Trophoblast cell (in vitro differentiated cells and primary cell): ENCODE measurements around the gene OLIG1. TPM values are rescaled to one million over a fixed set of nuclear protein-coding genes. Genes with fewer than 3 reads are reported as not detected.

Source experiments
- DNase-seq, 2 donors: peaks; one replicate each; pipeline ENCODE4 v3.0.0-alpha.2; 2016
- H2AFZ ChIP-seq: 2 replicates; pipeline ENCODE4 v1.6.1; 2013; ENCODE audit warnings: low read length, moderate library complexity, mild to moderate bottlenecking; ENCODE audit not compliant: insufficient read depth, poor library complexity
- H2AK5ac ChIP-seq: 2 replicates; pipeline ENCODE4 v1.6.1; 2013; ENCODE audit warnings: mild to moderate bottlenecking, low read length
- H2BK120ac ChIP-seq: 2 replicates; pipeline ENCODE4 v1.6.1; 2013; ENCODE audit warnings: low read length, mild to moderate bottlenecking, moderate library complexity; ENCODE audit not compliant: insufficient read depth, poor library complexity
- H2BK12ac ChIP-seq: 2 replicates; pipeline ENCODE4 v1.6.1; 2013; ENCODE audit warnings: mild to moderate bottlenecking, low read length, moderate library complexity
- H2BK5ac ChIP-seq: 2 replicates; pipeline ENCODE4 v1.6.1; 2013; ENCODE audit warnings: low read length, low read depth, moderate library complexity, mild to moderate bottlenecking; ENCODE audit not compliant: poor library complexity
- H3K14ac ChIP-seq: 2 replicates; pipeline ENCODE4 v1.6.1; 2013; ENCODE audit warnings: mild to moderate bottlenecking, low read length
- H3K18ac ChIP-seq: 2 replicates; pipeline ENCODE4 v1.6.1; 2013; ENCODE audit warnings: mild to moderate bottlenecking, low read length
- H3K23ac ChIP-seq: 2 replicates; pipeline ENCODE4 v1.6.1; 2013; ENCODE audit warnings: low read length
- H3K27ac ChIP-seq: 2 replicates; pipeline ENCODE4 v1.5.1; 2013; ENCODE audit warnings: low read depth, mild to moderate bottlenecking, inconsistent platforms, low read length, moderate library complexity
- H3K27me3 ChIP-seq: 2 replicates; pipeline ENCODE4 v1.6.1; 2013; ENCODE audit warnings: inconsistent platforms, mild to moderate bottlenecking, low read length, moderate library complexity; ENCODE audit not compliant: insufficient read depth
- H3K36me3 ChIP-seq, 2 experiments: 1 replicate in 1 of 2; 2 replicates in 1 of 2; pipeline ENCODE4 v1.6.1; 2013; ENCODE audit warnings: low read length in 2 of 2, mild to moderate bottlenecking in 2 of 2, moderate library complexity in 1 of 2; ENCODE audit not compliant: insufficient read depth in 2 of 2, control insufficient read depth in 1 of 2
- H3K4ac ChIP-seq: 2 replicates; pipeline ENCODE4 v1.6.1; 2013; ENCODE audit warnings: low read depth, mild to moderate bottlenecking, low read length, moderate library complexity
- H3K4me1 ChIP-seq, 2 experiments: 1 replicate in 1 of 2; 2 replicates in 1 of 2; pipeline ENCODE4 v1.6.1; 2013; ENCODE audit warnings: low read length in 2 of 2, mild to moderate bottlenecking in 2 of 2, moderate library complexity in 1 of 2; ENCODE audit not compliant: insufficient read depth in 2 of 2, control insufficient read depth in 1 of 2
- H3K4me2 ChIP-seq: 2 replicates; pipeline ENCODE4 v1.6.1; 2013; ENCODE audit warnings: inconsistent platforms, mild to moderate bottlenecking, low read length, moderate library complexity
- H3K4me3 ChIP-seq: 2 replicates; pipeline ENCODE4 v1.5.1; 2013; ENCODE audit warnings: mild to moderate bottlenecking, low read depth, low read length, inconsistent platforms
- H3K79me1 ChIP-seq: one replicate; pipeline ENCODE4 v1.6.1; 2013; ENCODE audit warnings: low read length
- H3K79me2 ChIP-seq: 2 replicates; pipeline ENCODE4 v1.6.1; 2013; ENCODE audit warnings: low read length, mild to moderate bottlenecking; ENCODE audit not compliant: control insufficient read depth, insufficient read depth, poor library complexity
- H3K9ac ChIP-seq: 2 replicates; pipeline ENCODE4 v1.6.1; 2013; ENCODE audit warnings: mild to moderate bottlenecking, low read length
- H3K9me3 ChIP-seq: 2 replicates; pipeline ENCODE4 v1.6.1; 2013; ENCODE audit warnings: low read depth, mild to moderate bottlenecking, control low read depth, inconsistent platforms, low read length; ENCODE audit not compliant: insufficient read depth
- H4K12ac ChIP-seq: 2 replicates; pipeline ENCODE4 v1.6.1; 2013; ENCODE audit warnings: low read depth, mild to moderate bottlenecking, low read length, moderate library complexity
- H4K8ac ChIP-seq: 2 replicates; pipeline ENCODE4 v1.6.1; 2013; ENCODE audit warnings: low read depth, mild to moderate bottlenecking, low read length, moderate library complexity
- H4K91ac ChIP-seq: one replicate; pipeline ENCODE4 v1.6.1; 2013; ENCODE audit warnings: low read depth, mild to moderate bottlenecking, low read length, moderate library complexity
- WGBS: extraction: QIAGEN DNeasy Blood & Tissue Kit; methylation state at CpG from one replicate; pipeline ENCODE4 v1.1.7; 2013; ENCODE audit warnings: missing lambda C conversion rate; ENCODE audit not compliant: insufficient read length, insufficient coverage; ENCODE audit errors: extremely low coverage; 5-methylcytosine and 5-hydroxymethylcytosine counted together
- polyA plus RNA-seq: library from polyadenylated mRNA; stranded (reverse); fragments of 200-250 nt; gene quantifications from 2 replicates; pipeline ENCODE4 v1.2.3, GENCODE V29; 2013

The OLIG1 gene, protein sequence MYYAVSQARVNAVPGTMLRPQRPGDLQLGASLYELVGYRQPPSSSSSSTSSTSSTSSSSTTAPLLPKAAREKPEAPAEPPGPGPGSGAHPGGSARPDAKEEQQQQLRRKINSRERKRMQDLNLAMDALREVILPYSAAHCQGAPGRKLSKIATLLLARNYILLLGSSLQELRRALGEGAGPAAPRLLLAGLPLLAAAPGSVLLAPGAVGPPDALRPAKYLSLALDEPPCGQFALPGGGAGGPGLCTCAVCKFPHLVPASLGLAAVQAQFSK
- polyA plus RNA-seq = 1.2 and 1.8 TPM in 2 replicates

- H4K91ac ChIP-seq = no peak within 1 kb of the TSS
- no peaks in the 10 kb centered on the region for H3K79me2 ChIP-seq
- H3K4ac ChIP-seq = no peak within 1 kb of the TSS
- H2BK12ac ChIP-seq = no peak within 1 kb of the TSS
- H4K8ac ChIP-seq = no peak within 1 kb of the TSS
- no peak within 1 kb of the TSS for H2AK5ac ChIP-seq
- peaks cover 59% of the 10 kb centered on the region for H3K27me3 ChIP-seq
- H3K9me3 ChIP-seq = no peaks in the 10 kb centered on the region
- H2BK5ac ChIP-seq = no peak within 1 kb of the TSS
- no peaks in the 10 kb centered on the region for H3K36me3 ChIP-seq
- H3K23ac ChIP-seq = no peak within 1 kb of the TSS
- H3K79me1 ChIP-seq = no peaks in the 10 kb centered on the region
- no peak within 1 kb of the TSS for H3K14ac ChIP-seq
- no peak within 1 kb of the TSS for H3K9ac ChIP-seq
- H3K18ac ChIP-seq = no peak within 1 kb of the TSS
- H3K4me1 ChIP-seq = peaks cover 11 to 16% of the 10 kb centered on the region in 2 experiments
- H3K4me2 ChIP-seq = peak within 1 kb of the TSS; percentile 86
- WGBS = no CpG with 5 or more reads among the region's 82 CpGs
- H2BK120ac ChIP-seq = no peak within 1 kb of the TSS
- peak in 1 of 2 donors; percentile 52 for DNase-seq
- peak within 1 kb of the TSS; percentile 64 for H3K4me3 ChIP-seq
- H2AFZ ChIP-seq = peak within 1 kb of the TSS; percentile 45
- H3K27ac ChIP-seq = no peak within 1 kb of the TSS
- H4K12ac ChIP-seq = no peak within 1 kb of the TSS
These were observed at the start of gene OLIG1 for GRCh38 chr21:33069994-33070743. TSS of gene OLIG1 (plus strand) at chr21:33070141. CDS start at chr21:33070247, 106 bp downstream.

GRCh38 chr21:33020558-33021100 is 49.3 kb upstream of the OLIG1 start:
- no peak overlapping the region for H2AK5ac ChIP-seq
- no peak for DNase-seq
- WGBS = no CpG with 5 or more reads among the region's 16 CpGs
- H3K4me1 ChIP-seq = peaks cover 9 to 12% of the 10 kb centered on the region in 2 experiments
- H4K91ac ChIP-seq = no peak overlapping the region
- no peak overlapping the region for H3K18ac ChIP-seq
- H3K27me3 ChIP-seq = peaks cover 68% of the 10 kb centered on the region
- no peak overlapping the region for H2AFZ ChIP-seq
- H3K9me3 ChIP-seq = peaks cover 5% of the 10 kb centered on the region
- H3K27ac ChIP-seq = no peak overlapping the region
- no peak overlapping the region for H4K8ac ChIP-seq
- H3K9ac ChIP-seq = no peak overlapping the region
- H2BK12ac ChIP-seq = no peak overlapping the region
- peak overlapping the region; percentile 55 for H3K4me2 ChIP-seq
- no peak overlapping the region for H3K4me3 ChIP-seq
- H4K12ac ChIP-seq = no peak overlapping the region
- H3K23ac ChIP-seq = no peak overlapping the region
- H2BK5ac ChIP-seq = no peak overlapping the region
- no peaks in the 10 kb centered on the region for H3K79me1 ChIP-seq
- no peak overlapping the region for H3K4ac ChIP-seq
- H2BK120ac ChIP-seq = no peak overlapping the region
- H3K79me2 ChIP-seq = no peaks in the 10 kb centered on the region
- no peaks in the 10 kb centered on the region for H3K36me3 ChIP-seq
- no peak overlapping the region for H3K14ac ChIP-seq

GRCh38 chr21:33021150-33021549 is 48.8 kb upstream of the OLIG1 start:
- no peak overlapping the region for H4K91ac ChIP-seq
- H3K79me2 ChIP-seq = no peaks in the 10 kb centered on the region
- no peak overlapping the region for H4K12ac ChIP-seq
- H3K4me3 ChIP-seq = no peak overlapping the region
- no peak overlapping the region for H3K27ac ChIP-seq
- H4K8ac ChIP-seq = no peak overlapping the region
- no peak overlapping the region for H2AK5ac ChIP-seq
- H3K14ac ChIP-seq = no peak overlapping the region
- H3K18ac ChIP-seq = no peak overlapping the region
- peaks cover 9 to 12% of the 10 kb centered on the region in 2 experiments for H3K4me1 ChIP-seq
- no peak overlapping the region for H3K4me2 ChIP-seq
- no CpG with 5 or more reads among the region's 11 CpGs for WGBS
- H3K4ac ChIP-seq = no peak overlapping the region
- H3K27me3 ChIP-seq = peaks cover 73% of the 10 kb centered on the region
- DNase-seq = no peak
- H3K36me3 ChIP-seq = no peaks in the 10 kb centered on the region
- H3K79me1 ChIP-seq = no peaks in the 10 kb centered on the region
- peaks cover 5% of the 10 kb centered on the region for H3K9me3 ChIP-seq
- no peak overlapping the region for H2AFZ ChIP-seq
- H2BK12ac ChIP-seq = no peak overlapping the region
- no peak overlapping the region for H2BK5ac ChIP-seq
- no peak overlapping the region for H3K9ac ChIP-seq
- H3K23ac ChIP-seq = no peak overlapping the region
- no peak overlapping the region for H2BK120ac ChIP-seq

DNA sequence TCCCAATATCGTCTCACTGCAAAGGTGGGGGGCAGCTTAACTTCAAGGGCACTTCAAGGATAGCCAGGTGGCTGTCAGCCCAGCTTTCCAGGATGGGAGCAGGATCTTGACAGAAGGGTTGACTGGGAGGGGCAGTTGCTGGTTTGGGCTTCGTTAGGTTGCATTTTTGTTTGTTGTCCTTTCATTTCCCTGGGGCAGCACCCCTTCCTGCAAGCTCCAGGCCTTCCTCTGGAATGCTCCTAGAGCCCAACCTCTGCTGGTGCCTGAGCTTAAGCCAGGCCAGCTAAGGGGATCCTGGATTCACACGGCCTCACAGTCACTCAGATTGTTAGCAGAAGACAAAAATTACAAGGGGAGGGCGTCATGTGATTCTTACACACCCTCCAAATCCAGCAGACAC is 48.3 kb upstream of the OLIG1 start:
- Histone ChIP-seq H3K4me2 (no peak overlapping the region), H3K23ac (no peak overlapping the region), H3K27ac (no peak overlapping the region), H4K8ac (no peak overlapping the region), H4K12ac (no peak overlapping the region), H3K36me3 (no peaks in the 10 kb centered on the region), H3K27me3 (peaks cover 78% of the 10 kb centered on the region), H3K4me3 (no peak overlapping the region), H3K4me1 (peaks cover 9 to 12% of the 10 kb centered on the region in 2 experiments), H2BK12ac (no peak overlapping the region), H2BK120ac (no peak overlapping the region), H2BK5ac (no peak overlapping the region), H3K79me1 (no peaks in the 10 kb centered on the region), H2AFZ (no peak overlapping the region), H2AK5ac (no peak overlapping the region), H3K14ac (no peak overlapping the region), H4K91ac (no peak overlapping the region), H3K9me3 (peaks cover 5% of the 10 kb centered on the region), H3K9ac (no peak overlapping the region), H3K79me2 (no peaks in the 10 kb centered on the region), H3K18ac (no peak overlapping the region), H3K4ac (no peak overlapping the region)
- WGBS = no CpG with 5 or more reads among the region's 4 CpGs
- no peak for DNase-seq
